MCF 10A (cell line): ENCODE data around the gene RAD51D. TPM values are rescaled to one million over a fixed set of nuclear protein-coding genes. Genes with fewer than 3 reads are reported as not detected.
"Not testable (repeated sequence)": the region's sequence is repeated elsewhere in the genome, so short reads cannot be mapped to it uniquely, and the experiment has no call there.

Experiments
- BruUV-seq: library from RNA; stranded (reverse); fragments of 400-500 nt; replicated peaks from 2 replicates; lab custom pipeline; 2021; lab: Mats Ljungman, UMichigan
- CTCF ChIA-PET: fragments of 300-600 bp; sonication (Branson Sonifier 250); formaldehyde crosslinking; extraction: SDS; loops from one replicate; lab custom pipeline; 2021; ENCODE audit warnings: antibody characterized with exemption, inconsistent platforms; lab: Yijun Ruan, JAX
- POLR2A ChIA-PET: fragments of 300-600, 350-650 bp; sonication (Branson Sonifier 250); formaldehyde crosslinking; extraction: SDS; loops from one replicate; lab custom pipeline; 2020; ENCODE audit warnings: antibody characterized with exemption, inconsistent platforms; lab: Yijun Ruan, JAX
- DNase-seq: peaks from one replicate; pipeline ENCODE4 v3.0.0-alpha.2; 2018; ENCODE audit not compliant: unreplicated experiment
- H3K27ac Mint-ChIP-seq: one replicate; pipeline ENCODE4 v1.8.0; 2022; ENCODE audit warnings: mild to moderate bottlenecking, low read depth, mixed read lengths; ENCODE audit not compliant: unreplicated experiment
- H3K27me3 Mint-ChIP-seq: one replicate; pipeline ENCODE4 v1.8.0; 2022; ENCODE audit warnings: mixed read lengths; ENCODE audit not compliant: insufficient read depth, unreplicated experiment
- H3K36me3 Mint-ChIP-seq: one replicate; pipeline ENCODE4 v1.8.0; 2022; ENCODE audit warnings: mild to moderate bottlenecking, moderate library complexity, mixed read lengths; ENCODE audit not compliant: insufficient read depth, unreplicated experiment
- H3K4me1 Mint-ChIP-seq: one replicate; pipeline ENCODE4 v1.8.0; 2022; ENCODE audit warnings: mixed read lengths; ENCODE audit not compliant: insufficient read depth, unreplicated experiment
- H3K4me3 Mint-ChIP-seq: one replicate; pipeline ENCODE4 v1.8.0; 2022; ENCODE audit warnings: mild to moderate bottlenecking, moderate library complexity, mixed read lengths; ENCODE audit not compliant: unreplicated experiment
- H3K9me3 Mint-ChIP-seq: one replicate; pipeline ENCODE4 v1.8.0; 2022; ENCODE audit warnings: mixed read lengths; ENCODE audit not compliant: unreplicated experiment
- CTCF ChIP-seq: fragments of 200-600 bp; IDR thresholded peaks from one replicate; pipeline ENCODE4 v1.8.0; 2022; ENCODE audit warnings: antibody characterized with exemption, mild to moderate bottlenecking; ENCODE audit not compliant: unreplicated experiment
- intact Hi-C: fragments of 100-400 bp; cut with micrococcal nuclease; formaldehyde crosslinking; loops from 2 replicates; pipeline ENCODE4 v1.14.1; 2022
- total RNA-seq: library from RNA; stranded (reverse); gene quantifications from 2 replicates; pipeline ENCODE4 v1.2.3, GENCODE V29; 2022

RAD51D gene
- total RNA-seq, 1 experiment from 2014 or later = 13.0 TPM

DNA sequence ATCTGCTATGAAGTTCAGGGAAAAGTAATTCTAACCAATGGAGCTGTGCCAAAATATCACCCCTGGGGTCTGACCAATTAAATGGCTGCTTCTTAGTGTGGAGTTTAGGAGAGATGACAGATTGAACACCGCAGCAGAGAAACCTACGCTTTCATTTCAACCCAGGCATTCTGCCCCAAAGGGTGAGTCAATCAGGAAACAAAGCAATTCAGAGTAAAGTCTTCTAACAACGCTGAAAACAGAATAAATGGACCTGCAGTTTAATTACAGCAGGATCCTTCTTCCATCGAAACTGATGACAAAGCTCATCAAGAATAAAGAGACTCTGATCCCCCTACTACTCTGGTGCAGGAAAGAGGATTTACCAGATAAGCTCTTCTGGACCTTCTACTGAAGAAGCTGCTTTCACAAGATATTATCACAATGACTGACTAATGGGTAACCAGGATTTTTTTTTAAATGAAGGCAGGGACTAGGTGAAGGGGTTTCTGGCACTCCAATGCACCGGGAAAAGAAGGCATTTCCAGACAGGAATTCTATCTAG lies 72.8 kb downstream of the RAD51D start:
- peak overlapping the region; percentile 33 for H3K4me3 Mint-ChIP-seq
- H3K36me3 Mint-ChIP-seq = no peaks in the 10 kb centered on the region
- DNase-seq = peak; percentile 27
- BruUV-seq = no TSS peak
- H3K9me3 Mint-ChIP-seq = no peaks in the 10 kb centered on the region
- peak overlapping the region; percentile 25 for H3K27ac Mint-ChIP-seq
- POLR2A ChIA-PET = interaction anchor here (0.9 kb wide), 1 partner anchor 17 kb away, joined by 6 read pairs; the partner anchor contains the start of gene RFFL
- CTCF ChIA-PET = interaction anchor here (0.6 to 0.9 kb wide), 3 partner anchors 15 to 845 kb away, joined by 3 to 4 read pairs (median 3); no protein-coding TSS in a partner anchor
- H3K27me3 Mint-ChIP-seq = no peaks in the 10 kb centered on the region
- peaks cover 12% of the 10 kb centered on the region for H3K4me1 Mint-ChIP-seq
- no peak for TF ChIP-seq CTCF
- intact Hi-C loops = no loop called here

GRCh38 chr17:35046245-35046644 lies 73.4 kb downstream of the RAD51D start:
- no TSS peak for BruUV-seq
- intact Hi-C loops = no loop called here
- Mint-ChIP-seq H3K4me3 (peak overlapping the region; percentile 33), H3K36me3 (no peaks in the 10 kb centered on the region), H3K9me3 (no peaks in the 10 kb centered on the region), H3K27ac (peak overlapping the region; percentile 25), H3K27me3 (no peaks in the 10 kb centered on the region), H3K4me1 (peaks cover 12% of the 10 kb centered on the region)
- DNase-seq = no peak
- POLR2A ChIA-PET = no interaction called here
- CTCF ChIA-PET = interaction anchor here (0.9 kb wide), 1 partner anchor 48 kb away, joined by 4 read pairs; no protein-coding TSS in a partner anchor
- TF ChIP-seq CTCF = no peak

DNA sequence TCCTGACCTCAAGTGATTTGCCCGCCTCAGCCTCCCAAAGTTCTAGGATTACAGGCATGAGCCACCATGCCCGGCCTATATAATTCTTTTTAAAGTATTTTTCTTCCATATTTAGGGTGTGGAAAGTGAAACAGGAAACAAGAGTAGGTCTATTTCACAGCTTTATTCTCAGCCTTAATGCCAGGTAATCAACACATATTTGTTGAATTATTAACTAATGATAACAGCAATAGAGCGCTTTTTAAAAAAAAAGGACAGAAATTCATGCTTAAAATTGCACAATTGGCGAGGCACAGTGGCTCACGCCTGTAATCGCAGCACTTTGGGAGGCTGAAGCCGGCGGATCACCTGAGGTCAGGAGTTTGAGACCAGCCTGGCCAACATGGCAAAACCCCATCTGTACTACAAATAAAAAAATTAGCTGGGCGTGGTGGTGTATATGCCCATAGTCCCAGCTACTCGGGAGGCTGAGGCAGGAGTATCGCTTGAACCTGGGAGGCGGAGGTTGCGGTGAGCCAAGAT lies 74.1 kb downstream of the RAD51D start:
- CTCF ChIA-PET = interaction anchor here (0.7 kb wide), 2 partner anchors 18 to 1532 kb away, joined by 3 read pairs; no protein-coding TSS in a partner anchor
- H3K9me3 Mint-ChIP-seq, POLR2A ChIA-PET, H3K36me3 Mint-ChIP-seq, H3K27me3 Mint-ChIP-seq, H3K27ac Mint-ChIP-seq, intact Hi-C loops, DNase-seq, H3K4me3 Mint-ChIP-seq, BruUV-seq: not testable (repeated sequence)
- H3K4me1 Mint-ChIP-seq = peaks cover 12% of the 10 kb centered on the region

DNA sequence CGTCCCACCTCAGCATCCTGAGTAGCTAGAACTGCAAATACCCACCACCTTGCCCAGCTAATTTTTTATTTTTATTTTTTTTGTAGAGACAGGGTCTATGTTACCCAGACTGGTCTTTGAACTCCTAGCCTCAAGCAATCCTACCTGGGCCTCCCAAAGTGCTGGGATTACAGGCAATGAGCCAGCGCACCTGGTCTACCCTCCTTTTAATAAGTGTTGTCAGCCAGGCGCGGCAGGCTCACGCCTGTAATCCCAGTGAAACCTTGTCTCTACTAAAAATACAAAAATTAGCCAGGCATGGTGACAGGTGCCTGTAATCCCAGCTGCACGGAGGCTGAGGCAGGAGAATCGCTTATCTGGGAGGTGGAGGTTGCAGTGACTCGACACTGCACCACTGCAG lies 75.5 kb downstream of the RAD51D start:
- TF ChIP-seq CTCF = no peak
- POLR2A ChIA-PET = interaction anchor here (1.2 kb wide), 1 partner anchor 46 kb away, joined by 3 read pairs; no protein-coding TSS in a partner anchor
- no peak overlapping the region for H3K27ac Mint-ChIP-seq
- no TSS peak for BruUV-seq
- CTCF ChIA-PET = interaction anchor here (0.7 kb wide), 2 partner anchors 22 to 590 kb away, joined by 3 to 4 read pairs; no protein-coding TSS in a partner anchor
- H3K27me3 Mint-ChIP-seq = no peaks in the 10 kb centered on the region
- no peaks in the 10 kb centered on the region for H3K36me3 Mint-ChIP-seq
- intact Hi-C loops = no loop called here
- H3K4me1 Mint-ChIP-seq = peaks cover 12% of the 10 kb centered on the region
- no peak for DNase-seq
- H3K4me3 Mint-ChIP-seq = no peak overlapping the region
- no peaks in the 10 kb centered on the region for H3K9me3 Mint-ChIP-seq

Other genes starting within 250 kb of the RAD51D start
- gene CCT6B, start 158.4 kb downstream of the RAD51D start, total RNA-seq = 4.6 and 5.7 TPM in 2 replicates
- 21.6 and 26.3 TPM in 2 replicates for gene ZNF830, start 158.3 kb downstream of the RAD51D start, total RNA-seq
- gene LIG3, start 139.3 kb downstream of the RAD51D start, total RNA-seq = 31.1 and 39.7 TPM in 2 replicates
- gene RFFL, start 56.2 kb downstream of the RAD51D start, total RNA-seq = 22.0 and 22.6 TPM in 2 replicates
- gene FNDC8, start 1.8 kb upstream of the RAD51D start, total RNA-seq = not detected in 2 replicates
- gene NLE1, start 22.4 kb upstream of the RAD51D start, total RNA-seq = 24.3 and 36.2 TPM in 2 replicates
- not detected in 2 replicates for gene UNC45B, start 28.0 kb upstream of the RAD51D start, total RNA-seq
- not detected in 2 replicates for gene SLC35G3, start 74.5 kb upstream of the RAD51D start, total RNA-seq
- gene SLFN5, start 123.2 kb upstream of the RAD51D start, total RNA-seq = 133 and 205 TPM in 2 replicates